C4-2B (cell line): Measurements from ENCODE around the gene PDSS2.

Source experiments
- CTCF ChIP-seq: fragments of 450-650 bp; conservative IDR thresholded peaks from 2 replicates; pipeline ENCODE4 v1.5.1; 2017; ENCODE audit warnings: mild to moderate bottlenecking
- ZFX ChIP-seq: fragments of 450-650 bp; IDR thresholded peaks from 2 replicates; pipeline ENCODE4 v1.6.1; 2017

- TF ChIP-seq CTCF, result no peak
- no peak for TF ChIP-seq ZFX
Observed at GRCh38 chr6:107209406-107210305, 249.7 kb downstream of the PDSS2 start.
